Endothelial cell of umbilical vein (primary cell): ENCODE measurements around the gene PITPNB.

Experiments used
- EZH2 ChIP-seq: IDR thresholded peaks from 2 replicates; pipeline ENCODE4 v1.6.1; 2012; ENCODE audit warnings: borderline replicate concordance, low read depth, mild to moderate bottlenecking, moderate library complexity, low read length, inconsistent platforms; ENCODE audit not compliant: severe bottlenecking
- MYC ChIP-seq: IDR thresholded peaks from one replicate; pipeline ENCODE4 v1.6.1; 2011; ENCODE audit warnings: mild to moderate bottlenecking, low read depth, low read length
- POLR2A ChIP-seq: IDR thresholded peaks from 2 replicates; pipeline ENCODE4 v1.6.1; 2012; ENCODE audit warnings: low read depth, mild to moderate bottlenecking, control low read depth, low read length

DNA sequence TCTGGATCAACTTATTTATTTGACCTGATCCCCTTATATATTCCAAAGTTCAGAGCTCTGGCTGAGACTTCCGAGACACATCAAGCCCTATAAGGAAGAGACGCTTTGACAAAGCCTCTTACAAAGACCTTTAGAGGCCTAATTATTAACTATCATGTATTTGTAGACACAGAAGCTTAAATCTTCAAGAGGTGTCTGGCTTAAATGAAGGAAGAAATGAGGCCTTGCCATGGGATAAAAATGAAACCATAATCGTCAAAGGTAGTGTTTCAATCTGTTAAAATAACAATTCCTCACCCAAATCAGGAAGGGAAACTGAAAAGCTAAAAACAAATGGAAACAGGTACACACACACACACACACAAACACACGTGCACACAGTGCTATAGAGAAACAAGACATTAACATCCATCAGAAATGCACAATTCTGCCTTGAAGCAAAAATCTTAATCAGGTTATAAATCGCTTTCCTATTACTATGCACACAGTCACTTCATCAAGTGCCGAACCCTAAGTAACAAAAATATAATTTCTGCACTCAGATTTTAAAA, 50.2 kb downstream of the PITPNB start:
- no peak for TF ChIP-seq POLR2A
- TF ChIP-seq MYC = no peak
- TF ChIP-seq EZH2 = no peak
